Stimulated activated naive B cell treated with anti-CD40 and anti-IgM and Interleukin-4, amounts not matched to agents 10 μg/mL and 1 μg/mL and 100 μg/mL, for 72 hours (primary cell): ENCODE results near the gene MPRIP.
A peak's percentile ranks its signal among the peaks of the same experiment; 100 is the strongest.

Experiments
- ATAC-seq, 2 donors: fragments of 150-1000 bp; cut with Tn5 transposase; replicated peaks; 2 replicates each; pipeline ENCODE4 v1.10.0; 2021; ENCODE audit warnings: moderate library complexity in 1 of 2
- DNase-seq: peaks from one replicate; pipeline ENCODE4 v3.0.0; 2021
- H3K27ac Mint-ChIP-seq: one replicate; pipeline ENCODE4 v1.8.0; 2022; ENCODE audit warnings: mild to moderate bottlenecking, mixed read lengths
- H3K27me3 Mint-ChIP-seq, 2 donors: one replicate each; pipeline ENCODE4 v1.8.0; 2022; ENCODE audit warnings: mixed read lengths in 2 of 2
- H3K36me3 Mint-ChIP-seq, 2 donors: one replicate each; pipeline ENCODE4 v1.8.0; 2022; ENCODE audit warnings: mixed read lengths in 2 of 2, mild to moderate bottlenecking in 1 of 2
- H3K4me1 Mint-ChIP-seq, 2 donors: one replicate each; pipeline ENCODE4 v1.8.0; 2022; ENCODE audit warnings: mixed read lengths in 2 of 2, mild to moderate bottlenecking in 1 of 2
- H3K4me3 Mint-ChIP-seq, 2 donors: one replicate each; pipeline ENCODE4 v1.8.0; 2022; ENCODE audit warnings: mild to moderate bottlenecking in 2 of 2, mixed read lengths in 2 of 2, moderate library complexity in 1 of 2
- H3K9me3 Mint-ChIP-seq, 2 donors: one replicate each; pipeline ENCODE4 v1.8.0; 2022; ENCODE audit warnings: mixed read lengths in 2 of 2, mild to moderate bottlenecking in 1 of 2

MPRIP gene

DNA sequence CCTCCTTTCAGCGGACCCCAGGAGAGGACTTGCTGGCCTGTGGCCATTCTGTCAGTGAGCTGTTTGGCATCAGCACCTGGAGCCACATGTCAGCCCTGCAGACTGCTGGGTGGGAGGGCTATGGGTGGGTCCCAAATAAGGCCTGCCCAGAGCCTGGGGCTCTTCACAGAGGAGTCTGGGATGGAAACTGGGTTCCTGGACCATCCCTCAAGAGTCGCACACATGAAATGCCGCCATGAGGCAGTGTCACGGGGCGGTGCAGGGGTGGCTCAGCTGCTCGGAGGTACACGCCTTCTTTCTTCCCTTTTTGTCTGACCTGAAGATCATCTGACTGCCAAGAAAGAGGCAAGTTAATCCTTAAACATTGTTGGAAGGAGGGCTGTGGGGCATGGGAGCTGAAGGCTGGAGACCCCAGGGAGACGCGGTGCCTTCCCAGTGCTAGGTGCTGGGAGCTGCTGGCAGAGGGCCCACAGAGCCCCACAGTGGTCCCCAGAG, 14.8 kb downstream of the MPRIP start:
- DNase-seq (no peak), ATAC-seq (no peak)
- no peaks in the 10 kb centered on the region for H3K27me3 Mint-ChIP-seq
- H3K4me1 Mint-ChIP-seq: peaks cover 46 to 79% of the 10 kb centered on the region in 2 donors
- H3K36me3 Mint-ChIP-seq: peaks cover 6 to 8% of the 10 kb centered on the region in 2 donors
- H3K9me3 Mint-ChIP-seq: no peaks in the 10 kb centered on the region
- no peak overlapping the region for H3K4me3 Mint-ChIP-seq
- no peak overlapping the region for H3K27ac Mint-ChIP-seq

- ATAC-seq (no peak), DNase-seq (no peak)
- peaks cover 49 to 79% of the 10 kb centered on the region in 2 donors for H3K4me1 Mint-ChIP-seq
- peak overlapping the region; percentile 69 for H3K27ac Mint-ChIP-seq
- H3K9me3 Mint-ChIP-seq: no peaks in the 10 kb centered on the region
- H3K4me3 Mint-ChIP-seq: no peak overlapping the region
- H3K36me3 Mint-ChIP-seq: peaks cover 10 to 18% of the 10 kb centered on the region in 2 donors
- H3K27me3 Mint-ChIP-seq: no peaks in the 10 kb centered on the region
Observed at GRCh38 chr17:17058304-17058703, 16.0 kb downstream of the MPRIP start.

DNA sequence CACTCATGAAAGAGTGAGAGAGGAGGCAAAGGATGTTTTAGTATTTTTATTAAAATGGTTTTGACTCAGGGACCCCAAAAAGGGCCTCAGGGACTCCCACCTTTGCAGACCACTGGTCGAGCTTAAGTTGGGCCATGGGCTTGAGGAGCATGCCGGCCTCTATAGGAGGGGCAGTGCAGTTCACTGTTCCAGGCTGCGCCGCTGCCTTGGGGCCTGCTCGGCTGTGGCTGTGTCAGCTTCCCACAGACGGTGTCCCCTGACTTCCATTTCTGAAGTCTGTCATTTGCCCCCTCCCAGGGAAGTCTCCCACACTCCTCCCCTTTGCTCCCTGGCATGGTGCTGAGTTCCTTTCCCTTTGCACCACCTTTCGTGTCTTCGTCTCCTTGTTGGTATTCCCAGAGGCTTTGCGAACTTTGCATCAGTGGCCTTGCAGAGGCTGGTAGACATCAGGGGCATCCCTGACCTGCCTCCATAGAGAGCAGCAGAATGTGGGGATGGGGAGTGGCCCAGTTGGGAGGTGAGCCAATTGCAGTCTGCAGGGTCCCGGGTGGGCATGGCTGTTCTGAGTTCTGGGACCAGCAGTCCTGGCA, 17.1 kb downstream of the MPRIP start:
- peaks cover 10 to 25% of the 10 kb centered on the region in 2 donors for H3K36me3 Mint-ChIP-seq
- ATAC-seq (no peak), DNase-seq (no peak)
- H3K9me3 Mint-ChIP-seq: no peaks in the 10 kb centered on the region
- peak overlapping the region; percentile 26 for H3K27ac Mint-ChIP-seq
- no peaks in the 10 kb centered on the region for H3K27me3 Mint-ChIP-seq
- H3K4me3 Mint-ChIP-seq: no peak overlapping the region
- peaks cover 49 to 77% of the 10 kb centered on the region in 2 donors for H3K4me1 Mint-ChIP-seq

- Mint-ChIP-seq H3K36me3 (peaks cover 10 to 27% of the 10 kb centered on the region in 2 donors), H3K4me1 (peaks cover 50 to 86% of the 10 kb centered on the region in 2 donors), H3K27ac (peak overlapping the region; percentile 47), H3K27me3 (no peaks in the 10 kb centered on the region), H3K4me3 (no peak overlapping the region), H3K9me3 (no peaks in the 10 kb centered on the region)
- DNase-seq (no peak), ATAC-seq (no peak)
Observed at GRCh38 chr17:17060001-17060922, 18.0 kb downstream of the MPRIP start.

DNA sequence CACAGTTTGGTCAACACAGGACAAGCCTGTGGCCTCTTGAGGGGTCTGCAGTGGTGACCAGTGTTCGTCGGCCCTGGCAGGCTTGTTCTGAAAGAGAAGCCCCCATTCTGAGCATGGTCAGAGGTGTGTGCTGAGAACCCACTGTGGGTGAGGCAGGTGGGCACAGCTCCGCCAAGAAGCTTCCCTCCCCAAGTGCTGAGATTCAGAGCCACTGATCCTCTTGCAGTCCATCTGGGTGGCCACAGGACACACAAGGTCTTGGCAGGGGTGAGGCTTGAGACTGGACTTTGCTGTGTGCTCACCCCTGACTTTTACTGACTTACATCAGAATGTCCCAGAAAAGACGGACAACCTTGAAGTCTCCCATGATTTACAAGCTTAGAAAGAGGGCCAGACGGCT, 18.7 kb downstream of the MPRIP start:
- Mint-ChIP-seq H3K9me3 (no peaks in the 10 kb centered on the region), H3K36me3 (peaks cover 10 to 30% of the 10 kb centered on the region in 2 donors), H3K27me3 (no peaks in the 10 kb centered on the region), H3K27ac (peak overlapping the region; percentile 47), H3K4me1 (peaks cover 55 to 86% of the 10 kb centered on the region in 2 donors), H3K4me3 (no peak overlapping the region)
- DNase-seq (no peak), ATAC-seq (no peak)

- DNase-seq (no peak), ATAC-seq (no peak)
- no peak overlapping the region for H3K4me3 Mint-ChIP-seq
- H3K4me1 Mint-ChIP-seq: peaks cover 54 to 83% of the 10 kb centered on the region in 2 donors
- H3K9me3 Mint-ChIP-seq: no peaks in the 10 kb centered on the region
- H3K36me3 Mint-ChIP-seq: peaks cover 10 to 30% of the 10 kb centered on the region in 2 donors
- no peak overlapping the region for H3K27ac Mint-ChIP-seq
- H3K27me3 Mint-ChIP-seq: no peaks in the 10 kb centered on the region
Observed at GRCh38 chr17:17061516-17061915, 19.3 kb downstream of the MPRIP start.

DNA sequence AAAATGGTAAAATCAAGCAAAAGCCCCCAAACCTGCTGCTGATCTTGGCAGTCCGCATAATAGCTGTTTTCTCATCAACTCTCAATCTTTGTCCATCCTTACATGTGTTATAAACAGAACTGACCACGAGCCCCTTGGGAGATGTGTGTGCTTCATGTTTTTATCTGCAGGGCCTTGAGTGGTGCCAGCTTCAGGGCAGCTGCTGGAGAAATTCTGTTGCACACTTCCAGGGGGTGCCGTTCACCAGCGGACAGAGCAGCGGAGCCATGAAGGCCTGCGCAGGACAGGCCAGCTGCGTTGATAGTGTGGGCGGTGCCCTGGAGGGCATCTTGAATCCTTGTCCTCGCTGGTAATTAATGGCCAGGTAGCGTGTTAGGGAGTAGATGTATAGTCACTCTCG, 20.1 kb downstream of the MPRIP start:
- peak overlapping the region; percentile 2 to 39 for H3K4me3 Mint-ChIP-seq
- no peaks in the 10 kb centered on the region for H3K9me3 Mint-ChIP-seq
- no peaks in the 10 kb centered on the region for H3K27me3 Mint-ChIP-seq
- no peak for DNase-seq
- peaks cover 10 to 30% of the 10 kb centered on the region in 2 donors for H3K36me3 Mint-ChIP-seq
- peak; percentile 56 to 59 for ATAC-seq
- peaks cover 55 to 82% of the 10 kb centered on the region in 2 donors for H3K4me1 Mint-ChIP-seq
- H3K27ac Mint-ChIP-seq: peak overlapping the region; percentile 67

- H3K4me1 Mint-ChIP-seq: peaks cover 55 to 86% of the 10 kb centered on the region in 2 donors
- no peaks in the 10 kb centered on the region for H3K27me3 Mint-ChIP-seq
- DNase-seq (no peak), ATAC-seq (peak; percentile 74 to 78)
- H3K4me3 Mint-ChIP-seq: peak overlapping the region in 1 of 2 donors; percentile 59
- H3K27ac Mint-ChIP-seq: peak overlapping the region; percentile 68
- H3K36me3 Mint-ChIP-seq: peaks cover 10 to 29% of the 10 kb centered on the region in 2 donors
- no peaks in the 10 kb centered on the region for H3K9me3 Mint-ChIP-seq
Observed at GRCh38 chr17:17062866-17063265, 20.6 kb downstream of the MPRIP start.

- H3K27me3 Mint-ChIP-seq: no peaks in the 10 kb centered on the region
- ATAC-seq: no peak
- no peak overlapping the region for H3K4me3 Mint-ChIP-seq
- H3K27ac Mint-ChIP-seq: peak overlapping the region; percentile 68
- DNase-seq: no peak
- H3K4me1 Mint-ChIP-seq: peaks cover 51 to 84% of the 10 kb centered on the region in 2 donors
- peaks cover 10 to 24% of the 10 kb centered on the region in 2 donors for H3K36me3 Mint-ChIP-seq
- no peaks in the 10 kb centered on the region for H3K9me3 Mint-ChIP-seq
Observed at GRCh38 chr17:17063546-17064122, 21.4 kb downstream of the MPRIP start.

DNA sequence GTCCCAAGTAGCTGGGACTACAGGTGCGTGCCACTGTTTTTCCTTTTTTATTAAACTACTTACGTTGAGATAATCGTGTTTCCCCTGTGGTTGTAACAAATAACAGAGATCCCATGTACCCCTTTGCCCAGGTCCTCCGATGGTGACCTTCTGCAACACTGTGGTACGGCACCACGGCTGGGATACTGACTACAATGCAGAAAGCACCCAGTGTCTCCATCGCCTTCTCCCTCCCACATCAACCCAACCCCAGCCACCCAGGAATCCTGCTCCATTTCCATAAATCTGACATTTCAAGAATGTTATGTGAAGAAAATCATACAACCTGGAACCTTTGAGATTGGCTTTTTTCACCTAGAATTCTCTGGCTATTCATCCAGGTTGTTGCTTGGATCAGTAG, 22.1 kb downstream of the MPRIP start:
- Mint-ChIP-seq H3K36me3 (peaks cover 10 to 27% of the 10 kb centered on the region in 2 donors), H3K4me3 (no peak overlapping the region), H3K27ac (no peak overlapping the region), H3K9me3 (no peaks in the 10 kb centered on the region), H3K27me3 (no peaks in the 10 kb centered on the region), H3K4me1 (peaks cover 50 to 91% of the 10 kb centered on the region in 2 donors)
- no peak for ATAC-seq
- DNase-seq: no peak

DNA sequence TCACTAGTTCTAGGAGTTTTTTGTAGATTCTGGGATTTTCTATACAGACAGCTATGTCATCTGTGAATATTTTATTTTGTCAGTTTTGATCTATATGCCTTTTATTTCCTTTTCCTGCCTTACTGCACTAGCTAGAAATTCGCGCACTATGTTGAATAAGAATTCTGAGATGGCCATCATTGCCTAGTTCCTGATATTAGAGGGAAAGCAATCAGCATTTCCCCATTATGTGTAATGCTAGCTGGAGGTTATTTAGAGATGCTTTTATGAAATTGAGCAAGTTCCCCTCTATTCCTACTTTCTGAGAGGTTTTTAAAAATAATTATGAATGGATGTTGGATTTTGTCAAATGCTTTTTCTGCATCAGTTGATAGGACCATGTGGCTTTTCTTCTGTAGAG, 23.8 kb downstream of the MPRIP start:
- Mint-ChIP-seq H3K27me3 (no peaks in the 10 kb centered on the region), H3K4me1 (peaks cover 48 to 90% of the 10 kb centered on the region in 2 donors), H3K36me3 (peaks cover 22 to 43% of the 10 kb centered on the region in 2 donors), H3K4me3 (no peak overlapping the region), H3K27ac (peak overlapping the region; percentile 14), H3K9me3 (peaks cover 5 to 8% of the 10 kb centered on the region in 2 donors)
- no peak for DNase-seq
- ATAC-seq: no peak

DNA sequence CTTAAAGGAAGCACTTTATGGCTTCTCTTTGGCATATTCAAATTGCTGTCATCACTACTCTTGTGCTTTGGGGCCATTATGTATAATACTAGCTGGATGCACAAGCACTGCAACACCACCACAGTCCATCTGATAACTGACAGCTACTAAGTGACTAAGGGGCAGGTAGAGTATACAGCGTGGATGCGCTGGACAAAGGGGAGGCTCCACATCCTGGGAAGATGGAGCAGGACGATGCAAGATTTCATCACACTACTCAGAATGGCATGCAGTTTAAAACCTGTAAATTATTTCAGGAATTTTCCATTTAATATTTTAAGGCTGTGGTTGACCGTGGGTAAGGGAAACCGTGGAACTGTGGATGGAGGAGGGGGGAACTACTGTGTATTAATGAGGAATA, 25.0 kb downstream of the MPRIP start:
- peaks cover 51 to 90% of the 10 kb centered on the region in 2 donors for H3K4me1 Mint-ChIP-seq
- ATAC-seq (no peak), DNase-seq (no peak)
- no peak overlapping the region for H3K4me3 Mint-ChIP-seq
- no peaks in the 10 kb centered on the region for H3K27me3 Mint-ChIP-seq
- H3K9me3 Mint-ChIP-seq: peaks cover 5 to 8% of the 10 kb centered on the region in 2 donors
- H3K27ac Mint-ChIP-seq: peak overlapping the region; percentile 56
- peaks cover 24 to 48% of the 10 kb centered on the region in 2 donors for H3K36me3 Mint-ChIP-seq

GRCh38 chr17:17069849-17070248, 27.6 kb downstream of the MPRIP start:
- Mint-ChIP-seq H3K27me3 (no peaks in the 10 kb centered on the region), H3K4me3 (no peak overlapping the region), H3K27ac (no peak overlapping the region), H3K9me3 (peaks cover 5 to 8% of the 10 kb centered on the region in 2 donors), H3K4me1 (peaks cover 49 to 84% of the 10 kb centered on the region in 2 donors), H3K36me3 (peaks cover 17 to 38% of the 10 kb centered on the region in 2 donors)
- ATAC-seq: no peak
- DNase-seq: no peak

DNA sequence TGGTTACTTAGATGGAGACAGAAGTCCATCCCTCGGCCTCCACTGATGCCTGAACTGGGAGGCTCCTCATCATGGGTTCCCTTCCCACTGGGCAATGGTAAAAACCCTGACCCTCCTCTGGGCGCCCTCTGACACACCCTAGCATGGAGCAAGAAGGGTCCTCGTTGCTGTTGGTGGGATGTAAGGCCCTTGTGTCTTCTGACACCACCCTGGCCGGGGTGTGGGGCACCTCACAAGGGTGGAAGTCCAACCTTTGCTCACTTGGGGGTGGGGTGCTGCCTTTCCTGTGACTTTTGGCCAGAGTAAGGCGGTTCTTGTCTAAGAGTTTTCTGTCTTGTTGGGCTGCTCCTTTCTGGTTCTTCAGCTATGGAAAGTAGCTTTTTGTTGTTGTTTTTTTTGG, 28.7 kb downstream of the MPRIP start:
- no peak overlapping the region for H3K4me3 Mint-ChIP-seq
- DNase-seq (no peak), ATAC-seq (no peak)
- H3K27ac Mint-ChIP-seq: peak overlapping the region; percentile 83
- peaks cover 5 to 8% of the 10 kb centered on the region in 2 donors for H3K9me3 Mint-ChIP-seq
- peaks cover 17 to 42% of the 10 kb centered on the region in 2 donors for H3K36me3 Mint-ChIP-seq
- no peaks in the 10 kb centered on the region for H3K27me3 Mint-ChIP-seq
- H3K4me1 Mint-ChIP-seq: peaks cover 46 to 81% of the 10 kb centered on the region in 2 donors
